Measurements from ENCODE around the gene ANKRD11. TPM values are rescaled to one million over a fixed set of nuclear protein-coding genes. Genes with fewer than 3 reads are reported as not detected.
"Not testable (repeated sequence)": the region's sequence is repeated elsewhere in the genome, so short reads cannot be mapped to it uniquely, and the experiment has no call there.

Gene ANKRD11
- total RNA-seq, 4 donors from 2014 or later = 49.8 to 114 (median 82.2) TPM

DNA sequence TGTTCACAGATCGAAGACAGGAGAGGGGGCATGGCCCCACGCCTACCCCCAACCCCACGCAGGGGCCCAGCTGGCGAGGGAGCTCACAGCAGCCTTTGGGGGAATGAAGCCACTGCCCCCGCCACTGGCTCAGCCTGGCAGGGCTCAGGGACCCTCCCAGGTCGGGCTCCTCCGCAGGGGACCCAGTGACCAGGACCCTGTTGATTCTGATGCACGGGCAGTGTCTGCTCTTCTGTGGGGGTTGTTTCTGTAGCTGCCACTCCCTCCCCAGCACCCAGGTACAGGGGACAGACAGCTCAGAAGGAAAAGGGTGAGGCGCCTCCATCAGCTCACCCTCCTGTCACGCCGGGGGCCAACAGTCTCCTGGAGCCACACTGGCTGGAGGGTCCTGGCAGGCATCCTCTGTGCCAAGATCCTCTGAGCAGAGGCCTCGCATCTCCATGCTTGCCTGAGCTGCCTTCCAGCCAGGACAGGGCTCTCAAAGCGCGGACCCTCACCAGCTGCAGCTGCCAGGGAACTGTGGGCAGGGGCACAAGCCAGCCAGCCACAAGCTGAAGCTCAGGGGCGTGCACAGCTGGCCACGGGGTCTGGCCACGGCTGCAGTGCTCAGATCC, 223.7 kb downstream of the ANKRD11 start:
- DNase-seq (ENCODE audit: low spot score) (no peak), ATAC-seq (ENCODE audit: low FRiP score) (no peak)
- TF ChIP-seq, protein P1, sequence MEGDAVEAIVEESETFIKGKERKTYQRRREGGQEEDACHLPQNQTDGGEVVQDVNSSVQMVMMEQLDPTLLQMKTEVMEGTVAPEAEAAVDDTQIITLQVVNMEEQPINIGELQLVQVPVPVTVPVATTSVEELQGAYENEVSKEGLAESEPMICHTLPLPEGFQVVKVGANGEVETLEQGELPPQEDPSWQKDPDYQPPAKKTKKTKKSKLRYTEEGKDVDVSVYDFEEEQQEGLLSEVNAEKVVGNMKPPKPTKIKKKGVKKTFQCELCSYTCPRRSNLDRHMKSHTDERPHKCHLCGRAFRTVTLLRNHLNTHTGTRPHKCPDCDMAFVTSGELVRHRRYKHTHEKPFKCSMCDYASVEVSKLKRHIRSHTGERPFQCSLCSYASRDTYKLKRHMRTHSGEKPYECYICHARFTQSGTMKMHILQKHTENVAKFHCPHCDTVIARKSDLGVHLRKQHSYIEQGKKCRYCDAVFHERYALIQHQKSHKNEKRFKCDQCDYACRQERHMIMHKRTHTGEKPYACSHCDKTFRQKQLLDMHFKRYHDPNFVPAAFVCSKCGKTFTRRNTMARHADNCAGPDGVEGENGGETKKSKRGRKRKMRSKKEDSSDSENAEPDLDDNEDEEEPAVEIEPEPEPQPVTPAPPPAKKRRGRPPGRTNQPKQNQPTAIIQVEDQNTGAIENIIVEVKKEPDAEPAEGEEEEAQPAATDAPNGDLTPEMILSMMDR (IDR thresholded peaks at IDR 0.05) = no peak

DNA sequence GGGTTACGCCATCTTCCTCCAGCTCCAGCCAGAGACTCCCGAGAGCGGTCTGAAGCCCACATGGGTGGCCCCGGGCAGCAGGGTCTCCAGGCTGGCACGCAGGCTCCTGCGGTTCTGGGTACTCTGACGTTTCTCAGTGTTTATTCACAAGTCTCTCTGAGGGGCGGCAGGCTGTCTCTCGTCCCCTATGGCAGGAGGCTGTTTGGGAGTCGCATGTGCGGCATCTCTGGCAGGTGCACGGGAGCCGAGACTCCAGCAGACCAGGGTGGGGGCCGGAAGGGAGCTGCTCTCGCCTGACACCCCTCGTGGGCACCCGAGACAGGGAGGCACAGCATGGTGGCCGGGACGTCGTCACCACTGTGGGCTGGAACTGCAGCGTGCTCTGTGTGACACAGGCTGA, 224.7 kb downstream of the ANKRD11 start:
- no peak for ATAC-seq (ENCODE audit: low FRiP score)
- DNase-seq (ENCODE audit: low spot score) = no peak
- TF ChIP-seq, protein P1 (IDR thresholded peaks at IDR 0.05) = no peak

GRCh38 chr16:89264800-89265550, 225.4 kb downstream of the ANKRD11 start:
- no peak for DNase-seq (ENCODE audit: low spot score)
- TF ChIP-seq, protein P1 (IDR thresholded peaks at IDR 0.05) = no peak
- ATAC-seq (ENCODE audit: low FRiP score) = no peak

DNA sequence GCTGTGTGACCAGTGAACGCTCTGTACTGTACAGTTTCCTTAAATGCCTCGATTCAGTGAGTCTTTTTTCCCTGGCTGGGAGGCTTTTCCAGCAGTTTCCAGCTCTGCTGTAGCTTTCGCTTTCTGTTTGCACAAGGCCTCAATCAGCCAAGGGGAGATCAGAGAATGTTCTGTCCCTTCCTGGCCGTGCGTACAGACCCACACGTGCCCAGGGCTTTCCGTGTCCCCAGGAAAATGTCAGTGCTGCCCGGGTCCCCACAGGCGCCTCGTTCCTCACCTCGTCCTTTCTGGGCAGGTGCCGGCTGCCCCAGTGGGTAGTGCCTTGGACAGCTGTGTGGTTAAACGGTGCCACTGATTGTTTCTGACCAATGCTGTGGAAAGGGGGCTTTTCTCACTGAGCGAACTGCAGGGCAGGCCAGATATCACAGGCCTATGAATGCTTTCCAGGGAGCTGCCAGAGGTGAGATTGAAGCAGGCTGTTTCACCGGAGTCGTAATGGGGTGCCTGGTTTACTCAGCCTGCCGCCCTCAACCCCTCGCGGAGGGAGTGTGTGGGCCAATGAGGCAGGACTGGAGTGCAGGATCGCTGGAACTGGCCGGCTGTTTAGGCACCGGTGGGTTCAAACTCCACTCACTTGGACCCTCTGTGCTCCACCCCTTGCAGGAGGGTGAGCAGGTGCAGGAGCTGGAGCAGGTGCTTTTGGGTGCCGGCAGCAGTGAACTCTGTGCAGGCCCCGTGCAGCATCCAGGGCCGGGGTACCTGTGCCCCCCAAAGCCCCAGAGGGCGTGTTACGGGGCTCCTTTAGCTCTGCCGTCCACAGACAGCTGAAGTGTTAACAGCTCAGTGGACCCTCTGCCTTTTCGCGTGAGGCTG, 228.4 kb downstream of the ANKRD11 start:
- ATAC-seq (ENCODE audit: low FRiP score) (peak; percentile 13), DNase-seq (ENCODE audit: low spot score) (no peak)
- TF ChIP-seq, protein P1 (IDR thresholded peaks at IDR 0.05) = no peak

- ATAC-seq (ENCODE audit: low FRiP score); DNase-seq (ENCODE audit: low spot score): not testable (repeated sequence)
Measured at GRCh38 chr16:89259901-89260300, 230.5 kb downstream of the ANKRD11 start.

- no peak for ATAC-seq (ENCODE audit: low FRiP score)
- TF ChIP-seq, protein P1 (IDR thresholded peaks at IDR 0.05) = no peak
Measured at GRCh38 chr16:89257757-89258465, 232.4 kb downstream of the ANKRD11 start.

More at GRCh38 chr16:89257757-89258465, 232.4 kb downstream of the ANKRD11 start:
- DNase-seq (ENCODE audit: low spot score) = no peak
